PC-9 (cell line): ENCODE measurements around the gene OR6K2. TPM values are rescaled to one million over a fixed set of nuclear protein-coding genes. Genes with fewer than 3 reads are reported as not detected.
A peak's percentile ranks its signal among the peaks of the same experiment; 100 is the strongest.

Experiments
- BruUV-seq: library from RNA; stranded (reverse); fragments of 400-500 nt; replicated peaks from 2 replicates; lab custom pipeline; 2021; lab: Mats Ljungman, UMichigan
- CTCF ChIA-PET: fragments of 300-600 bp; sonication (Branson Sonifier 250); formaldehyde crosslinking; loops from one replicate; lab custom pipeline; 2022; ENCODE audit warnings: antibody characterized with exemption; lab: Charles Lee
- POLR2A ChIA-PET: fragments of 300-600 bp; sonication (Branson Sonifier 250); formaldehyde crosslinking; loops from one replicate; lab custom pipeline; 2022; ENCODE audit warnings: antibody characterized with exemption; ENCODE audit not compliant: unreplicated experiment; lab: Charles Lee
- DNase-seq, 2 experiments: peaks; one replicate each; pipeline versions ENCODE4 v3.0.0 to v3.0.0-alpha.2; 2015 to 2022; ENCODE audit warnings: mixed read lengths in 1 of 2
- H2AFZ ChIP-seq: fragments of 200-600 bp; sonication (generic); 2 replicates; pipeline ENCODE4 v1.8.1; 2017; ENCODE audit warnings: antibody characterized with exemption
- H3F3A ChIP-seq: fragments of 200-600 bp; sonication (generic); 2 replicates; pipeline ENCODE4 v1.8.1; 2017; ENCODE audit warnings: antibody characterized with exemption, mild to moderate bottlenecking, low read depth; ENCODE audit not compliant: insufficient read depth
- H3K27ac ChIP-seq: fragments of 200-600 bp; sonication (generic); 2 replicates; pipeline ENCODE4 v1.6.1; 2016; ENCODE audit warnings: mixed run types
- H3K27me3 ChIP-seq: fragments of 200-600 bp; sonication (generic); 2 replicates; pipeline ENCODE4 v1.6.1; 2016; ENCODE audit warnings: low read depth, mixed run types; ENCODE audit not compliant: insufficient read depth
- H3K36me3 ChIP-seq: fragments of 200-600 bp; sonication (generic); 2 replicates; pipeline ENCODE4 v1.6.1; 2016; ENCODE audit warnings: low read depth, mixed run types
- H3K4me1 ChIP-seq: fragments of 200-600 bp; sonication (generic); replicated peaks from 2 replicates; pipeline ENCODE4 v1.6.1; 2016; ENCODE audit warnings: mixed run types; ENCODE audit not compliant: insufficient read depth
- H3K4me2 ChIP-seq: fragments of 200-600 bp; sonication (generic); 2 replicates; pipeline ENCODE4 v1.6.1; 2017; ENCODE audit warnings: mixed run types
- H3K4me3 ChIP-seq: fragments of 200-600 bp; sonication (generic); 2 replicates; pipeline ENCODE4 v1.6.1; 2016; ENCODE audit warnings: mixed run types
- H3K79me2 ChIP-seq: fragments of 200-600 bp; sonication (generic); 2 replicates; pipeline ENCODE4 v1.6.1; 2017; ENCODE audit warnings: low read depth, mixed run types
- H3K9me2 ChIP-seq: fragments of 200-600 bp; sonication (generic); 2 replicates; pipeline ENCODE4 v1.8.1; 2017; ENCODE audit warnings: mild to moderate bottlenecking; ENCODE audit not compliant: insufficient read depth
- H3K9me3 ChIP-seq: fragments of 200-600 bp; sonication (generic); 2 replicates; pipeline ENCODE4 v1.8.1; 2016; ENCODE audit warnings: low read depth; ENCODE audit not compliant: insufficient read depth
- H4K20me1 ChIP-seq: fragments of 200-600 bp; sonication (generic); 2 replicates; pipeline ENCODE4 v1.8.1; 2017; ENCODE audit not compliant: insufficient read depth
- EZH2 ChIP-seq: fragments of 200-600 bp; sonication (generic); IDR thresholded peaks from 2 replicates; pipeline ENCODE4 v1.8.0; 2017; ENCODE audit warnings: antibody characterized with exemption, low read depth
- intact Hi-C: fragments of 100-400 bp; cut with micrococcal nuclease; formaldehyde crosslinking; loops from one replicate; pipeline ENCODE4 v1.10.0; 2022; ENCODE audit not compliant: unreplicated experiment
- total RNA-seq: library from RNA; stranded (reverse); gene quantifications from 2 replicates; pipeline ENCODE4 v1.2.3, GENCODE V29; 2021
- TF ChIP-seq, protein P1 (sequence below): fragments of 200-600 bp; sonication (generic); conservative IDR thresholded peaks from 2 replicates; pipeline ENCODE4 v1.6.1; 2017; ENCODE audit warnings: mixed run types, antibody characterized with exemption, mild to moderate bottlenecking, moderate library complexity

The OR6K2 gene
- total RNA-seq, 1 experiment from 2014 or later = not detected

DNA sequence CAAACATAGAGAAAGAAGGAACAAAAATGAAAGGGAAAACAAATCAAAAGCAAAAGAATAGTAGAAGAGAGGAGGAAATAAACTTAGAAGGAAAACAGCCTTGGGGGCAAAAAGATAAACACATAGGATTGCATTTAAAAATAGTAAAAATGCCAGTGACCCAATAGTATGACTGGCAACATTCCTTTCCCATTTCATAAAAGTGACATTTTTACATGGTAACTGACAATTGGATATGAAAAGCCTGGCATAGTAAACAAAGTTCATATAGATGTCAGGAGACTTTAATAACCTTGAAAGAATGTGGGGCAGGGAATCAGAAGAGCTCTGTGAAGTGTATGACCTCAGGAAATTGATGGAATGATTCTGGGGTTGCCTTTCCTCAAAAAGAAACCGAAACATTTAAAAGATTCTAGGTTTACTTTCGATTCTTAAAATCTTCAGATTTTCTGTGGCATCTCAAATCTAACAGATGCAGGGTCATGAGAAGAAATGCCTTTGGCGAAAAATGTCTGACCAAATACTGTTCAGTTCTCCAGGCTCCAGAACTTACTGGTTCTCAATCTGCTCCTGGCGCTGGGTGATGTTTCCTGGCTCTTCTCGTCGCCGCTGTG is 47.6 kb downstream of the OR6K2 start:
- H3K79me2 ChIP-seq = no peaks in the 10 kb centered on the region
- no peaks in the 10 kb centered on the region for H3F3A ChIP-seq
- H3K4me1 ChIP-seq = no peaks in the 10 kb centered on the region
- H3K9me2 ChIP-seq = no peaks in the 10 kb centered on the region
- H3K4me3 ChIP-seq = peak overlapping the region; percentile 43; the same call in 1 of the 2 replicates
- H4K20me1 ChIP-seq = no peaks in the 10 kb centered on the region
- ChIA-PET POLR2A (no interaction called here), CTCF (no interaction called here)
- DNase-seq = no peak
- no TSS peak for BruUV-seq
- H3K27me3 ChIP-seq = peaks cover 6% of the 10 kb centered on the region; the same call in 1 of the 2 replicates
- no peak overlapping the region; the same call in 1 of the 2 replicates for H2AFZ ChIP-seq
- no peaks in the 10 kb centered on the region for H3K9me3 ChIP-seq
- H3K4me2 ChIP-seq = peak overlapping the region; percentile 59
- TF ChIP-seq, protein P1, sequence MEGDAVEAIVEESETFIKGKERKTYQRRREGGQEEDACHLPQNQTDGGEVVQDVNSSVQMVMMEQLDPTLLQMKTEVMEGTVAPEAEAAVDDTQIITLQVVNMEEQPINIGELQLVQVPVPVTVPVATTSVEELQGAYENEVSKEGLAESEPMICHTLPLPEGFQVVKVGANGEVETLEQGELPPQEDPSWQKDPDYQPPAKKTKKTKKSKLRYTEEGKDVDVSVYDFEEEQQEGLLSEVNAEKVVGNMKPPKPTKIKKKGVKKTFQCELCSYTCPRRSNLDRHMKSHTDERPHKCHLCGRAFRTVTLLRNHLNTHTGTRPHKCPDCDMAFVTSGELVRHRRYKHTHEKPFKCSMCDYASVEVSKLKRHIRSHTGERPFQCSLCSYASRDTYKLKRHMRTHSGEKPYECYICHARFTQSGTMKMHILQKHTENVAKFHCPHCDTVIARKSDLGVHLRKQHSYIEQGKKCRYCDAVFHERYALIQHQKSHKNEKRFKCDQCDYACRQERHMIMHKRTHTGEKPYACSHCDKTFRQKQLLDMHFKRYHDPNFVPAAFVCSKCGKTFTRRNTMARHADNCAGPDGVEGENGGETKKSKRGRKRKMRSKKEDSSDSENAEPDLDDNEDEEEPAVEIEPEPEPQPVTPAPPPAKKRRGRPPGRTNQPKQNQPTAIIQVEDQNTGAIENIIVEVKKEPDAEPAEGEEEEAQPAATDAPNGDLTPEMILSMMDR = no peak
- no peak for TF ChIP-seq EZH2
- intact Hi-C loops = no loop called here
- no peaks in the 10 kb centered on the region for H3K36me3 ChIP-seq
- H3K27ac ChIP-seq = no peak overlapping the region

Other genes starting within 250 kb of the OR6K2 start
- gene OR10K1, start 238.8 kb downstream of the OR6K2 start, total RNA-seq = not detected in 2 replicates
- gene OR10R2, start 228.4 kb downstream of the OR6K2 start, total RNA-seq = not detected in 2 replicates
- not detected in 2 replicates for gene OR6Y1, start 146.2 kb downstream of the OR6K2 start, total RNA-seq
- not detected in 2 replicates for gene OR6P1, start 130.1 kb downstream of the OR6K2 start, total RNA-seq
- not detected in 2 replicates for gene OR10X1, start 120.8 kb downstream of the OR6K2 start, total RNA-seq
- not detected in 2 replicates for gene OR10Z1, start 95.4 kb downstream of the OR6K2 start, total RNA-seq
- not detected in 2 replicates for gene SPTA1, start 13.9 kb downstream of the OR6K2 start, total RNA-seq
- gene OR6K3, start 20.1 kb upstream of the OR6K2 start, total RNA-seq = not detected in 2 replicates
- gene OR6K6, start 54.1 kb upstream of the OR6K2 start, total RNA-seq = not detected in 2 replicates
- not detected in 2 replicates for gene OR6N1, start 71.5 kb upstream of the OR6K2 start, total RNA-seq
- gene OR6N2, start 80.6 kb upstream of the OR6K2 start, total RNA-seq = not detected in 2 replicates
- gene MNDA, start 130.7 kb upstream of the OR6K2 start, total RNA-seq = not detected in 2 replicates
- not detected in 2 replicates for gene PYHIN1, start 230.9 kb upstream of the OR6K2 start, total RNA-seq